GM18870 (cell line): ENCODE measurements around the gene SWT1.
"Not testable (repeated sequence)": the region's sequence is repeated elsewhere in the genome, so short reads cannot be mapped to it uniquely, and the experiment has no call there.

ENCODE experiments used
- ATAC-seq: cut with Tn5 transposase; IDR thresholded peaks from one replicate; pipeline ENCODE4 v1.9.1; 2021; ENCODE audit warnings: moderate library complexity; ENCODE audit not compliant: unreplicated experiment

Gene SWT1

DNA sequence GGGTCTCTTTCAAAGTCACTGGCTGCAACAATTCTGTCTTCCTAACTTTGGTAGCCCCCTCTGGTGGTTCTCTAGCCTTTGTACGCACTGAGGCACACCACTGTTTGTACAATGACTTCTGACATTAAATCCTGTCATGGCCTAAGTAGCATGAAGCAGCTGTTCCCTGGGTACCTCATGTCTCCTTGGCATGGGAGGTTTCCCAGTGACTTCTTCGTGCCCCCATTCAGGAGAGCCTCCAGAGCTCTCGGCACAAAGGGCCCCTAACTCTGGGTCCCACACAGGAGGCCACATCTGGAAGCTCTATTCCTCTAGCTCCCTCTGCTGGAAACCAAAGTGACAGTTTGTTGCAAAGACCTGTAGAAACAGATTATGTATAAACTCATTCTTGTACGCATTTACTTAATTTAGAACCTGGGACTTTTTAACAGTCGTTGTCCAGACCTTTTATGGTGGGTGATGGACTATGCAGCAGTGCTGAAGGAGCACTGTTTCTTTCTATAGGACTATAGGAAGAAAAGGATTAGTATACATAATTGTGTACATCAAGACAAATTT lies 13.4 kb downstream of the SWT1 start:
- peak; percentile 85 for ATAC-seq

DNA sequence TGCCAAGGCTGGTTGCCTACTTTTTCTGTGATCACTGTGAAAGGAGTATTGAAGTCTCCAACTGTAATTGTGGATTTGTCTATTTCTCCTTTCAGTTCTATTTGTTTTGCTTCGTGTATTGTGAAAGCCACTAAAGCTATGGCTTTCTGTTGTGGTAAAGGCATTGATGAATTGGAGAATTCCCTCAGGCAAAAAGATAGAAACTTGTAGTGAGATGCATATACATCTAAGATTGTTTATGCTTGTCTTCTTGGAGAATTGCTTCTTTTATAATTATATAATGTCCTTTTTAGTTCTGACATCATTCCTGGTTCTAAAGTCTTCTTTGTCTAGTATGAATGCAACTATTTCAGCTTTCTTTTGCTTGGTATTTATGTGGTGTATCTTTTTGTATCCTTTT lies 36.8 kb downstream of the SWT1 start:
- no peak for ATAC-seq

DNA sequence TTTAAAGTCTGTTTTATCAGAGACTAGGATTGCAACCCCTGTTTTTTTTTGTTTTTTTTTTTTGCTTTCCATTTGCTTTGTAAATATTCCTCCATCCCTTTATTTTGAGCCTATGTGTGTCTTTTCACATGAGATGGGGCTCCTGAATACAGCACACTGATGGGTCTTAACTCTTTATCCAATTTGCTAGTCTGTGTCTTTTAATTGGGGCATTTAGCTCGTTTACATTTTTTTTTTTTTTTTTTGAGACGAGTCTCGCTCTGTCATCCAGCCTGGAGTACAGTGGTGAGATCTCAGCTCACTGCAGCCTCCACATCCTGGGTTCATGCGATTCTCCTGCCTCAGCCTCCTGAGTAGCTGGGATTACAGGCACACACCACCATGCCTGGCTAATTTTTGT lies 41.7 kb downstream of the SWT1 start:
- not testable (repeated sequence) for ATAC-seq

DNA sequence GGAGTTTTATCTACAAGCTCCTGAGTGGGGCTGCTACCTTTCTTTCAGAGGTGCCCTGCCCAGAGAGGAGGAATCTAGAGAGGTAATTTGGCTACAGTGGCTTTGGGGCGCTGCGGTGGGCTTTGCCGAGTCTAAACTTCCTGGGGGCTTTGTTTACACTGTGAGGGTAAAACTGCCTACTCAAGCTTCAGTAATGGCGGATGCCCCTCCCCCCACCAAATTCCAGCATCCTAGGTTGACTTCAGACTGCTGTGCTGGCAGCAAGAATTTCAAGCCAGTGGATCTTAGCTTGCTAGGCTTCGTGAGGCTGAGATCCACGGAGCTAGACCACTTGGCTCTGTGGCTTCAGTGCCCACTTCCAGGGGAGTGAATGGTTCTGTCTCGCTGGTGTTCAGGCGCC lies 43.9 kb downstream of the SWT1 start:
- no peak for ATAC-seq

DNA sequence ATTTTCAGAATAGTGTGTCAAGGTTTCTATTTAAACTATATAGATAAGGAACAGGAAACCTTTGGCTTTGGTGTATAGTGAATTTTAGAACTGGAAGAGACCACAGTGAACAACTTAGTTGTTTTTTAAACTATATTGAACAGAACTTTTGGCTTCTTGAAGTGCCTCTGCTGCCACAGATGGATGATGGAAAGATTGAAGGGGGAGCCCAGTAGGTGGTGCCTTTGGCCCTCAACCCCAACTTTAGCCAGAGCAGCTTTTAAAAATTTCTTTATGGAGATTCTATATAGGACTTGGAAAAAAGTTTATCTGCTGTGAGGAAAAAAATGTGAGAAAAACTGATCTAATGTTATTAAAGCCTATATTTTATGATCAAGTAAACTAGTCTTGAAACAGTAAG lies 50.2 kb downstream of the SWT1 start:
- no peak for ATAC-seq

DNA sequence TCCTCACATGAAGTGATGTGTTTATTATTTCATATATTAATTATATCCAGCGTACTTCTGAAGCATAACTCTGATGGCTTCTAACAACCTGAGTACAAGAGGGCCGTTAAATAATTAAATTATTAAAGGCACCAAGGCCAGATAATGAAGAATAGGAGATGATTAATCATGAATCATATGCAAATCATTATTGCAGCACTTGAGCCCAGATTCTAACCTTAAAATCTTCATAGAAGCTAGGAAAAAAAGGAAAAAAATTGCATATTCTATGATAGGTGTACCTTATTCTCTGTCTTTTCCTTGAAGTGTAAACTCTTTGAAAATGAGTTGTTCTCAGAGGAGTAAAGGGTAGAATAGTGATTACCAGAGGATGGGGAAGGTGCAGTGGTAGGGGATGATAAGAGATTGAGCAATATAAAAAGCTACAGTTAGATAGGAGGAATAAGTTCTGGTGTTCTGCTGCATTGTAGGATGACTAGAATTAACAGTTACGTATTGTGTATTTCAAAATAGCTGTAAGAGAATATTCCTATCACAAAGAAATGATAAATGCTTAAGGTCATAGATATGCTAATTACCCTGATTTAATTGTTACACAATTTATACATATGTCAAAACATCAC lies 51.1 kb downstream of the SWT1 start:
- ATAC-seq = no peak

DNA sequence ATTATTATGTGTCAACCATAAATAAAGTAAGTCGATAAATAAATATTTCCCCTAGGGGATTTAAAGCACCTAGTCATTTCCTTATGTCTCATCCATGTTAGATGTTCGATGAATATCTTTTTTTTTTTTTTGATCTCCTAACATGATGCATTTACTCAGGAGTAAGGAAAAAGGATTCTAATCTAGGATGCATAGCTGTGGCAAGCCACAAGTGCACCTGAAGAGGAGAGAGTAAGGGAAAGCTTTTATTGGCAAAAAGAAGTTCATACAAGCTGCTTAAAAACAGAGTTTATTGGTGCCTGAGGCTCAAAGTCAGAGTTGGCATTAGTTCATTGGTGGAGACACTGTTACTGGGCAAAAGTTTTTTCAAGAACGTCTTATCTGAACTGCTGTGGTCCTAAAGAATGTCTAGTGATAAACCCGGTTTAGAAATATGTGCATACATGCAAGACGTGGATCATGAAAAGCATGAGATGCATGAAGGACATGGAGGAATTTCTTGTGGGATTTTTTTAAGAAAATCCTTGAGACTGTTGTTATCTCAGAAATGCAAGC lies 51.7 kb downstream of the SWT1 start:
- ATAC-seq = no peak

DNA sequence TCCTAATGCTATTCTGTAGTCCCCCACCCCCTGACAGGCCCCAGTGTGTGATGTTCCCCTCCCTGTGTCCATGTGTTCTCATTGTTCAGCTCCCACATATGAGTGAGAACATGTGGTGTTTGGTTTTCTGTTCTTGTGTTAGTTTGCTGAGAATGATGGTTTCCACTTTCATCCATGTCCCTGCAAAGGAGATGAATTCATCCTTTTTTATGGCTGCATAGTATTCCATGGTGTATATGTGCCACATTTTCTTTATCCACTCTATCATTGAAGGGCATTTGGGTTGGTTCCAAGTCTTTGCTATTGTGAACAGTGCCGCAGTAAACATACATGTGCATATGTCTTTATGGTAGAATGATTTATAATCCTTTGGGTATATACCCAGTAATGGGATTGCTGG lies 52.4 kb downstream of the SWT1 start:
- not testable (repeated sequence) for ATAC-seq

DNA sequence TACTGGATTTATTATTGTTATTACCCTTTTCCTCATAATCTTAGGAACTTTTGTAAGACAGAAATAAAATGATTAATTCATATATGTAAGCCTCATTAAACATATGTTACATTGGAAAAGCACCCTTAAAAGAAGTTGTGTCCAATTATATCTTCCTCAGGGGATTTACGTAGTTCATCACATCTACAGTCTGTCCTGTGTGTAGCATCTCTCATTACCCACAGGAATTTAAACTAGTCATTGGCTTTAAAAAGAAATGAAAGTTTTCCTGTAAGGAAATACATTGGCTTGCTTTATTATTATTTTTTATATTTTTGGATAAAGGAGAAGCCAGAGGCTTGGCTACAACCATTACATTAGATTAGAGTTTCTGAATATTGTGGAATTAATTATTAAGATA lies 56.1 kb downstream of the SWT1 start:
- no peak for ATAC-seq

DNA sequence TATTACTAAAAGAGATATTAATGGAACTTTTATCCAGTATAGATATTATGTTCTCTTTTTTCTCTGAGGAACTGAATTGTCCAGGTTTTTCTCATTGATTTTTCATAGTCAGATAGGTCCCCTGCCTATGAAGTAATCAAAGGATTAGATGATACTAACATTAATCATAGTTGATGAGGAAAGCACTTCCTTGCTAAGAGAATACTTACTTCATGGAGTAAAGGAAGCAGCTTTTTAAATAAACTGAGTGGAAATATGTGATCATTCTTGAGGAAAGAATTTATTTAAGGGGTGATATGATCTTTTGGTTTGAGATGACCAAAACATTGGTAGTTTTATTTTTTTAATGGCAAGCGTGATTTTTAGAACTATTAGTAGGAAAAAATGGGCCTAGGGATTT lies 58.9 kb downstream of the SWT1 start:
- no peak for ATAC-seq

DNA sequence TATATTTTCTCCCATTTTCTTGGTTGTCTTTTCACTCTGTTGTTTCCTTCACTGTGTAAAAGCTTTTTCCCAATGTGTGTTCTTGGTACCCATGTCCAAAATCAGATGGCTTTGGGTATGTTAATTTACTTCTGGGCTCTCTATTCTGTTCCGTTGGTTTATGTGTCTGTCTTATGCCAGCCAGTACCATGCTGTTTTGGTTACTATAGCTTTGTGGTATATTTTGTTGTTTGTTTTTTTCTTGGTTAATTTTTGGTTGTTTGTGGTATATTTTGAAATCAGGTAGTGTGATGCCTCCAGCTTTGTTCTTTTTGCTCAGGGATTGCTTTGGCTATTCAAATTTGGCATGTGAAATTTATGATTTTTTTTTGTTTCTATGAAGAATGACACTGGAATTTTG lies 67.2 kb downstream of the SWT1 start:
- ATAC-seq = no peak

DNA sequence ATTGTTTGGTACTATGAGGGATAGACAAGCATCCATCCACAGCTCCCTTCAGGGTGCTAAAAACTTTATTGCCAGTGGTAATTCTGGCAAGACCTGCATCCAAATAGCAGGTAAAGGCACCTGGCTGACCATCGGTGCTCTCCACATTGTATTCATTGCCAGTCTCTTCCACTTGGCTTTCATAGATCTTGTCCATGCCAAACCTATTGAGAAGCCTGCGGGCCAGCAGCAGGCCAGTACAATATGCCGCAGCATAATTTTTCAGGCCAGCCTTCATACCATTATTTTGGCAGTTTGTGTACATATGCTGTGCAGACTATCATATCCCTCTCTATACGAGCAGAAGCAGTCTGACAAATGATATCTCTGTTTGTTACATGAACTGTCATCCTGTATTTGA lies 70.2 kb downstream of the SWT1 start:
- ATAC-seq = no peak

DNA sequence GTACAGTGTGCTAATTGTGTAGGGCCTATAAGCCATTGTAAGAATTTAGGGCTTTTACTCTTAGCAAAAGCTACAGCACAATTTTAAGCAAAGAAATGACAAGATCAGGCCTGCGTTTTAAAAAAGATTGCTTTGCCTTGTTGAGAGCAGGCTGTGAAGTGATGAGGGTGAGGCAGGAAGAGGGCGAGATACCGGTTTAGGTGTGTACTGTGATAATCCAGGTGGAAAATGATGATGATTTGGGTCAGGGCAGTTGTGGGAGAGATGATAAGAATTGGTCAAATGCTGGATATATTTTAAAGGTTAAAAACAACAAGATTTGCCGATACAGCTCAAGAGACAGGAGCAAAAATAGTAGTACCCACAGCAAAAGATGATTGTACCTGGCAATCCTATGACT lies 72.0 kb downstream of the SWT1 start:
- no peak for ATAC-seq

DNA sequence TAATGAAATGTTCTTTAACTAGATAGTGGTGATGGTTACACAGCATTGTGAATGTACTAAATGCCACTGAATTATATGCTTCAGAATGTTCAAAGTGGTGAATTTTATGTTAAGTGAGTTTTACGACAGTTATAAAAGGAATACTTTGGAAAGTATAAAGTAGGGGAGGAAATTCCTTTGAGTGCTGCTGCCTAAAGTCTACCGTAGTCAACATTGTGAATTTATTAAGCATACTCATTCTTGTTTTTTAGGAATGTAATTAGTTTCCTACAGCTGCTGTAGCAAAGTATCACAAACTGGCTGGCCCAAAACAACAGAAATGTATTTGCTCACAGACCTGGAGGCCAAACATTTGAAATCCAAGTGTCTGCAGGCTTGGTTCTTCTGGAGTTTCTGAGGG lies 73.0 kb downstream of the SWT1 start:
- no peak for ATAC-seq

DNA sequence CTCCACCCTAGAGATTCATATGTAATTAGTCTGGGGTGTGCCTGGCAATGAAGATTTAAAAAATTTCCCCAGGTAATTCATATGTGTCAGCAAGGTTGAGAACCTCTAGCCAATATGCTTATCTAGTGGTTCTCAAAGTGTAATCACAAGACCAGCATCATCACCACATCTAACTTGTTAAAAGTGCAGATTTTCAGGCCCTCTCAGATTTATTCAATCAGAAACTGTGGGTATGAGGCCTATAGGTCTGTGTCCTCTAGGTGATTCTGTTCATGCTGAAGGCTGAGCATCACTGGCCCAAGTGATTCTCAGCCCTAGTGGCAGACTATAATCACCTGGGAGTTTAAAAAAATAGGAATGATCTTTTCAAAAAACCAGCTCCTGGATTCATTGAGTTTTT lies 75.9 kb downstream of the SWT1 start:
- no peak for ATAC-seq

DNA sequence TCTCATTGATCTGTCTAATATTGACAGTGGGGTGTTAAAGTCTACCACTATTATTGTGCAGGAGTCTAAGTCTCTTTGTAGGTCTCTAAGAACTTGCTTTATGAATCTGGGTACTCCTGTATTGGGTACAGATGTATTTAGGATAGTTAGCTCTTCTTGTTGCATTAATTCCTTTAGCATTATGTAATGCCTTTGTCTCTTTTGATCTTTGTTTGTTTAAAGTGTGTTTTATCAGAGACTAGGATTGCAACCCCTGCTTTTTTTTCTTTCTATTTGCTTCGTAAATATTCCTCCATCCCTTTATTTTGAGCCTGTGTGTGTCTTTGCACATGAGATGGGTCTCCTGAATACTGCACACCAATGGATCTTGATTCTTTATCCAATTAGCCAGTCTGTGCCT lies 77.2 kb downstream of the SWT1 start:
- not testable (repeated sequence) for ATAC-seq

DNA sequence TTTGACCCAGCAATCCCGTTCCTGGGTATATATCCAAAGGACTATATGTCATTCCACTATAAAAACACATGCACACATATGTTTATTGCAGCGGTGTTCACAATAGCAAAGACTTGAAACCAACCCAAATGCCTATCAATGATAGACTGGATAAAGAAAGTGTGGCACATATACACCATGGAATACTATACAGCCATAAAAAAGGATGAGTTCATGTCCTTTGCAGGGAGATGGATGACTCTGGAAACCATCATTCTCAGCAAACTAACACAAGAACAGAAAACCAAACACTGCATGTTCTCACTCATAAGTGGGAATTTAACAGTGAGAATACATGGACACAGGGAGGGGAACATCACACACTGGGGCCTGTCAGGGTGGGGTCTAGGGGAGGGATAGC lies 80.2 kb downstream of the SWT1 start:
- not testable (repeated sequence) for ATAC-seq

DNA sequence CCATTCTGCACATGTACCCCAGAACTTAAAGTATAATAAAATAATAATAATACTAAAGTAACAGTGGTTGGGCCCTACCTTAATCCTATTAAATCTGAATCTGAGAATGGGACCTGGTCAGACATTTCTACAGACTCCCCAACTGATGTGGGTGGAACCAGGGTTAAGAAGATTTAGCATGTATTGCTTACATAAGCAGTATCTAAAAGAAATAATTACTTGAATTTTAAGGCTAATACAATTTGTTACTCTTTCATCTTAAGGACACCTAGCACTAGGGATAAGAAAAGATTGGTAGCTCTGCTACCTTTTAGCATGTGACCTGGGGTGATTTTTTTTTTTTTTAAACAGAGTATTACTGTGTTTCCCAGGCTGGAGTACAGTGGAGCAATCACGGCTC lies 80.7 kb downstream of the SWT1 start:
- no peak for ATAC-seq

DNA sequence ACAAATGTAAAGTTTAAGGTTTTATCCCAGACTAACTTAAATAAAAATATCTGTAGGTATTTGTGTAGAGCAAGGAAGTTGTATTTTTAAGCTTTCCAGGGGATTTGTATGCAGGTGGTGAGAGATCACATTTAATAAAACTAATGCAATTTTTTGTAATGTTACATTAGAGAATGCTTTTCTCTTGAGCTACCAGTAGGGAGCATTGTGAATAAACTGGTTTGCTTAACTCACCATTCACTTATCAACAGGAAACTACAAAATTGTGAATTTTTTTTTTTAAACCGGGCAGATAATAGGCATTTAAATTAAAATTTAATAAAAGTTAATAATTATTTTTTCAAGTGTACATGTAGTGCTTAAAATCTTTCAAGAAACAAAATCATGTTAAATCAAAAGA lies 81.5 kb downstream of the SWT1 start:
- no peak for ATAC-seq

DNA sequence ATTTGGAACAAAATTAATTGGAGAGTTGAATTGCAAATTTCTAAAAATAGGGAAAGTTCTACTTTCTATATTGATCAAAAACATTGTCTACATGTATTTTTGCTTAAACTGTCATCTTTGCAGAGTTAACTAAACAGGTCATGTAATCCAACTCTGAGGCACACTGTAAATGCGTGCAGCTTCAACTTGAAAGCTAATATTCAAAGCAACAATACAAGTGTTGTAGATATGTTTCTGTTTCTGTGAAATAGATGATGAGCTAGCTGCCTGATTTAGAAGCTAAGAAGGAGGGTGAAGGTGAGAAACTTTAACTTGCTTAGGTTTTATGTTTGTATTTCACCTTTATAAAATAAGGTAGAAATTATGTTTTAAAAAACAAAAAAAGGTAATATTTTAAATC lies 82.9 kb downstream of the SWT1 start:
- ATAC-seq = no peak

DNA sequence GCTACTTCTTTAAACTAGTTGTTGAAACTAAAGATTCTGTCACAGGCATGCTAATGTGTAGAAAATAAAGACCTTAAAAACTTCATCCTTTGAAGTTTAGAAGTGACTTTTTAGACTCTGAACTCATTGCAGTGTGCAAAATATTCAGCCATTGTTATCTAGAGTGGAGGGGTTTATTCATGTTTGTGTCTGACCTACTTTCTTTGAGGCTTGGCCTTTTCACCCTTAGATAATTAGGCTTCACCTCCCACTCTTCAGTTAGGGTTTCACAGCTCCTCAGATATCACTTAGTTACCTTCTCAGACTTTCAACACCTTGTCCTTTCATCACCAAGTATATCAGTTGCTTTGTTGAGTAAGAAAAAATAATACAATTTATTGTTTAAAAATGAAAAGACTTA lies 84.2 kb downstream of the SWT1 start:
- ATAC-seq = no peak

DNA sequence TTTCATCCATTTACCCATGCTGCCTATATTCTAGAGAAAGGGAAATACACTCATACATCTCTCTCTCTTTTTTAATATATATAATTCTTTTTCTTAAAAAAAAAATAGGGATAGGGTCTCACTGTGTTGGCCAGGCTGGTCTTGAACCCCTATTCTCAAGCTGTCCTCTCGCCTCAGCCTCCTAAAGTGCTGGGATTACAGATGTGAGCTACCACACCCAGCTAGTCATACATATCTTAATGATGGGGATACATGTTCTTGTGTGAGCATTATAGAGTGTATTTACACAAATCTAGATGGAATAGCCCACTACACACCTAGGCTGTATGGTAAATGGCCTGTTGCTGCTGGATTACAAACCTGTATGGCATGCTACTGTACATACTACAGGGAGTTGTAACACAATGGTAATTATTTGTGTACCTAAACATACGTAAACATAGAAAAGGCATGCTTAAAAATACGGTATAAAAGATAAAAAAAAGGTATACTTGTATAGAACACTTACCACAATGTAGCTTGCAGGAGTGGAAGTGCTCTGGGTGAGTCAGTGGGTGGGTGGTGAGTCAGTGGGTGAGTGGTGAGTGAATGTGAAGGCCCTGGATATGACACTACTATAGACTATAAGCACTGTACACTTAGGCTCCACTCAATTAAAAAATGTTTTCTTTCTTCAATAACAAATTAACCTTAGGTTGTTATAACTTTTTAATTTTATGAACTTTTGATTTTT lies 87.2 kb downstream of the SWT1 start:
- no peak for ATAC-seq
